Naive B cell (primary cell): ENCODE results near the gene RAD23B. TPM values are rescaled to one million over a fixed set of nuclear protein-coding genes. Genes with fewer than 3 reads are reported as not detected.

Experiments used
- ATAC-seq, 2 donors: fragments of 150-1000 bp; cut with Tn5 transposase; 2 replicates each; pipeline ENCODE4 v1.10.0; 2021; ENCODE audit warnings: low read depth in 2 of 2, mild to moderate bottlenecking in 2 of 2, moderate library complexity in 2 of 2
- DNase-seq: peaks from one replicate; pipeline ENCODE4 v3.0.0; 2022
- H3K27ac Mint-ChIP-seq, 6 donors: one replicate each; pipeline ENCODE4 v1.8.0; 2020 to 2022; ENCODE audit warnings: mild to moderate bottlenecking in 6 of 6, mixed read lengths in 6 of 6, moderate library complexity in 5 of 6, inconsistent platforms in 2 of 6
- H3K27me3 Mint-ChIP-seq, 3 donors: one replicate each; pipeline ENCODE4 v1.8.0; 2021 to 2022; ENCODE audit warnings: mixed read lengths in 3 of 3, mild to moderate bottlenecking in 1 of 3
- H3K36me3 Mint-ChIP-seq, 2 donors: one replicate each; pipeline ENCODE4 v1.8.0; 2020 to 2022; ENCODE audit warnings: mixed read lengths in 2 of 2, inconsistent platforms in 1 of 2, mild to moderate bottlenecking in 1 of 2
- H3K4me1 Mint-ChIP-seq, 3 donors: one replicate each; pipeline ENCODE4 v1.8.0; 2020 to 2022; ENCODE audit warnings: mixed read lengths in 3 of 3, inconsistent platforms in 1 of 3, mild to moderate bottlenecking in 1 of 3, moderate library complexity in 1 of 3
- H3K4me3 Mint-ChIP-seq, 8 donors: one replicate each; pipeline ENCODE4 v1.8.0; 2020 to 2022; ENCODE audit warnings: mild to moderate bottlenecking in 8 of 8, mixed read lengths in 8 of 8, moderate library complexity in 8 of 8, inconsistent platforms in 2 of 8
- H3K9me3 Mint-ChIP-seq, 7 donors: one replicate each; pipeline ENCODE4 v1.8.0; 2020 to 2022; ENCODE audit warnings: mixed read lengths in 7 of 7, mild to moderate bottlenecking in 5 of 7, inconsistent platforms in 2 of 7, moderate library complexity in 1 of 7
- polyA plus RNA-seq, 6 donors: library from polyadenylated mRNA; unstranded; fragments of 300-500 nt; fragmentation: Illumina TruSeq; gene quantifications; one replicate each; pipeline ENCODE4 v1.2.3, GENCODE V29; 2021; ENCODE audit warnings: low read depth in 6 of 6

The RAD23B gene
- polyA plus RNA-seq, 6 donors from 2014 or later: 11.7 to 33.6 (median 25.2) TPM

- Mint-ChIP-seq H3K27ac (peak overlapping the region in 1 of 6 donors; percentile 91), H3K36me3 (peaks cover 9 to 10% of the 10 kb centered on the region in 2 donors), H3K4me1 (peaks cover 0 to 4% (median 4%) of the 10 kb centered on the region in 3 donors), H3K9me3 (no peaks in the 10 kb centered on the region), H3K4me3 (no peak overlapping the region), H3K27me3 (no peaks in the 10 kb centered on the region)
- ATAC-seq (no peak), DNase-seq (no peak)
These were observed 52.3 kb downstream of the RAD23B start for GRCh38 chr9:107335331-107335730.

GRCh38 chr9:107336718-107337360 lies 53.8 kb downstream of the RAD23B start:
- Mint-ChIP-seq H3K27me3 (no peaks in the 10 kb centered on the region), H3K4me1 (peaks cover 9 to 11% (median 10%) of the 10 kb centered on the region in 3 donors), H3K27ac (peak overlapping the region in 4 of 6 donors; percentile 24 to 96 (median 68)), H3K9me3 (no peaks in the 10 kb centered on the region), H3K4me3 (no peak overlapping the region), H3K36me3 (peaks cover 0 to 10% of the 10 kb centered on the region in 2 donors)
- no peak for ATAC-seq
- DNase-seq: no peak

- Mint-ChIP-seq H3K36me3 (peaks cover 0 to 8% of the 10 kb centered on the region in 2 donors), H3K4me3 (no peak overlapping the region)
- no peak for ATAC-seq
These were observed 54.9 kb downstream of the RAD23B start for GRCh38 chr9:107337676-107338590.

GRCh38 chr9:107338911-107339659 lies 56.0 kb downstream of the RAD23B start:
- ATAC-seq (no peak), DNase-seq (no peak)
- H3K9me3 Mint-ChIP-seq: no peaks in the 10 kb centered on the region
- H3K36me3 Mint-ChIP-seq: no peaks in the 10 kb centered on the region
- H3K4me3 Mint-ChIP-seq: no peak overlapping the region
- peaks cover 9 to 11% (median 10%) of the 10 kb centered on the region in 3 donors for H3K4me1 Mint-ChIP-seq
- H3K27ac Mint-ChIP-seq: peak overlapping the region in 3 of 6 donors; percentile 12 to 32 (median 13)
- H3K27me3 Mint-ChIP-seq: no peaks in the 10 kb centered on the region

More at GRCh38 chr9:107337676-107338590, 54.9 kb downstream of the RAD23B start:
- peak overlapping the region; percentile 13 to 92 (median 37) for H3K27ac Mint-ChIP-seq
- H3K27me3 Mint-ChIP-seq: no peaks in the 10 kb centered on the region
- DNase-seq: no peak
- H3K4me1 Mint-ChIP-seq: peaks cover 9 to 11% (median 10%) of the 10 kb centered on the region in 3 donors
- no peaks in the 10 kb centered on the region for H3K9me3 Mint-ChIP-seq

- no peaks in the 10 kb centered on the region for H3K9me3 Mint-ChIP-seq
- ATAC-seq (peak; percentile 83 to 90), DNase-seq (peak; percentile 70)
- H3K4me1 Mint-ChIP-seq: peaks cover 10 to 21% (median 15%) of the 10 kb centered on the region in 3 donors
- no peaks in the 10 kb centered on the region for H3K36me3 Mint-ChIP-seq
- H3K4me3 Mint-ChIP-seq: peak overlapping the region in 2 of 8 donors; percentile 4 to 24
- no peaks in the 10 kb centered on the region for H3K27me3 Mint-ChIP-seq
- H3K27ac Mint-ChIP-seq: peak overlapping the region in 5 of 6 donors; percentile 21 to 89 (median 78)
These were observed 58.0 kb downstream of the RAD23B start for GRCh38 chr9:107340920-107341632.

GRCh38 chr9:107342476-107343161 lies 59.5 kb downstream of the RAD23B start:
- H3K36me3 Mint-ChIP-seq: no peaks in the 10 kb centered on the region
- peak overlapping the region in 2 of 6 donors; percentile 38 to 86 for H3K27ac Mint-ChIP-seq
- peaks cover 10 to 17% (median 15%) of the 10 kb centered on the region in 3 donors for H3K4me1 Mint-ChIP-seq
- H3K4me3 Mint-ChIP-seq: peak overlapping the region in 2 of 8 donors; percentile 43 to 48
- H3K9me3 Mint-ChIP-seq: no peaks in the 10 kb centered on the region
- H3K27me3 Mint-ChIP-seq: peaks cover 0 to 3% (median 0%) of the 10 kb centered on the region in 3 donors
- DNase-seq: no peak
- no peak for ATAC-seq

- Mint-ChIP-seq H3K27ac (peak overlapping the region in 1 of 6 donors; percentile 69), H3K9me3 (no peaks in the 10 kb centered on the region), H3K4me3 (no peak overlapping the region), H3K4me1 (peaks cover 10 to 17% (median 11%) of the 10 kb centered on the region in 3 donors), H3K36me3 (no peaks in the 10 kb centered on the region), H3K27me3 (peaks cover 0 to 6% (median 2%) of the 10 kb centered on the region in 3 donors)
- no peak for DNase-seq
- ATAC-seq: no peak
These were observed 62.2 kb downstream of the RAD23B start for GRCh38 chr9:107345327-107345726.

GRCh38 chr9:107348836-107349235 lies 65.8 kb downstream of the RAD23B start:
- Mint-ChIP-seq H3K9me3 (peaks cover 0 to 11% (median 4%) of the 10 kb centered on the region in 7 donors), H3K27me3 (peaks cover 13 to 23% (median 22%) of the 10 kb centered on the region in 3 donors), H3K27ac (no peak overlapping the region), H3K36me3 (no peaks in the 10 kb centered on the region), H3K4me3 (peak overlapping the region in 1 of 8 donors; percentile 38), H3K4me1 (peaks cover 0 to 10% (median 6%) of the 10 kb centered on the region in 3 donors)
- ATAC-seq: no peak
- no peak for DNase-seq

GRCh38 chr9:107350443-107350842 lies 67.4 kb downstream of the RAD23B start:
- no peak overlapping the region for H3K27ac Mint-ChIP-seq
- H3K36me3 Mint-ChIP-seq: no peaks in the 10 kb centered on the region
- H3K4me1 Mint-ChIP-seq: peaks cover 0 to 6% (median 0%) of the 10 kb centered on the region in 3 donors
- DNase-seq (no peak), ATAC-seq (no peak)
- H3K9me3 Mint-ChIP-seq: peaks cover 0 to 13% (median 5%) of the 10 kb centered on the region in 7 donors
- H3K27me3 Mint-ChIP-seq: peaks cover 13 to 37% (median 35%) of the 10 kb centered on the region in 3 donors
- H3K4me3 Mint-ChIP-seq: no peak overlapping the region

- DNase-seq: no peak
These were observed 68.4 kb downstream of the RAD23B start for GRCh38 chr9:107351382-107352045.

GRCh38 chr9:107355394-107355793 lies 72.3 kb downstream of the RAD23B start:
- Mint-ChIP-seq H3K4me3 (no peak overlapping the region), H3K4me1 (no peaks in the 10 kb centered on the region), H3K36me3 (no peaks in the 10 kb centered on the region), H3K9me3 (peaks cover 0 to 13% (median 5%) of the 10 kb centered on the region in 7 donors), H3K27me3 (peaks cover 24 to 44% (median 41%) of the 10 kb centered on the region in 3 donors), H3K27ac (no peak overlapping the region)
- ATAC-seq: no peak
- no peak for DNase-seq

More at GRCh38 chr9:107351382-107352045, 68.4 kb downstream of the RAD23B start:
- Mint-ChIP-seq H3K27me3 (peaks cover 13 to 45% (median 37%) of the 10 kb centered on the region in 3 donors), H3K9me3 (peaks cover 0 to 13% (median 5%) of the 10 kb centered on the region in 7 donors), H3K27ac (peak overlapping the region in 1 of 6 donors; percentile 6), H3K36me3 (no peaks in the 10 kb centered on the region), H3K4me1 (no peaks in the 10 kb centered on the region), H3K4me3 (no peak overlapping the region)
- no peak for ATAC-seq
